GM18868 (cell line): ENCODE results near the gene MMP15.

Source experiments
- ATAC-seq: cut with Tn5 transposase; IDR thresholded peaks from one replicate; pipeline ENCODE4 v1.9.1; 2021; ENCODE audit warnings: mild to moderate bottlenecking, moderate library complexity; ENCODE audit not compliant: unreplicated experiment

MMP15 gene

DNA sequence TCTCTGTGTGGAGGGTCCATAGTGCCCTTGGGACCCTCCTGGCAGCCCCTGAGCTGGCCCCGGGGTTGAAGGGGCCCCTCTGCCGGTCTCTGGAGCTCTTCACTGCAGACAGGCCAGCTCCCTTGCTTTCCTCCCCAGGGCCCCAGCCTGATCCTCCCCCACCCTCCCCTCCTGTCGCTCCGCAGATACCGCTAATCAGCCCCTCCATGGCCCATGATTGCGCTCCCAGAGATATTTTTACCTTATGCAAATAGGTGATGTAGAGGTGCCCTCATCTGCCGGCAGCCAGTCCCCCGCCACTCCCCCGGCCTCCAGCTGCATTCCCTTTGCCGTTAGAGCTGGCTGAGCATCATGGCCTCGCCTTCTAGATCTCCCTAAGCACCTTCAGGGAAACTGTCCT is 9.2 kb downstream of the MMP15 start:
- no peak for ATAC-seq

DNA sequence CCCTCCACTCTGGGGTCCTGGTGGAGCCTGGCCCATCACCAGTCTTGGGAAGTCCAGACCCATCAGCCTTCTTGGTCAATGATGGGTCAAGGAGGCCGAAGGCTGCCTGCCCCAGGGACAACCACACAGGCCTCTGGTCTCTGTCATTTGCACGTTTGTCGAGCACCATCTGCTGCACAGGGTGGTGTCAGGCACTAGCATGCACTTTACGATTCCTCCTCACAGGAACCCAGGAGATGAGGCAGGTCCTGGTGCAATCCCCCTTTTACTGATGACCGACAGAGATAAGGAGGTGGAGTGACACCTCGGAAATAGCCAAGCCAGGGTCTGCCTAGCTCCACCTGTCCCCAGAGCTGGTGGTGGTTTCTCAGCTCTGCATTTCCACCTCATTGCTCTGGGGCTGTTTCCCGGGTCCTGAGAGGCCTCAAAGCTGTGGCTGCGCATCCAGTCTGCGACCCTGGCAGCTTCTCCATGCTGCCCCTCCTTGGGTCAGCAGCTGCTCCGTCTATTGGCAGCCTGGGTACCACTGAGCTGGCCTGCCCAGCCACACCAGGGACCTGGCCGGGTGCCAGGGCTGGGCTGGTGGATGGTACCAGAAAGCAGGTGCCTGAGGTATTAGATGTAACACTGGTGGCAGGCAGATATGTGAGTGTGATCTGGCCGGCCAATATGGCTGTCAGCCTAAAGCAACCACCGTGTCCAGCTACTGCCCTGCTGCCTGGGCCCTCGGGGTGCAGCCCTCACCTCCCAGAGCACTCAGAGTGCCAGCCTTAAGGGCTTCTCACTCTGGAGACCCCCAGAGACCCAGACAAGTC is 10.0 kb downstream of the MMP15 start:
- ATAC-seq, result no peak

DNA sequence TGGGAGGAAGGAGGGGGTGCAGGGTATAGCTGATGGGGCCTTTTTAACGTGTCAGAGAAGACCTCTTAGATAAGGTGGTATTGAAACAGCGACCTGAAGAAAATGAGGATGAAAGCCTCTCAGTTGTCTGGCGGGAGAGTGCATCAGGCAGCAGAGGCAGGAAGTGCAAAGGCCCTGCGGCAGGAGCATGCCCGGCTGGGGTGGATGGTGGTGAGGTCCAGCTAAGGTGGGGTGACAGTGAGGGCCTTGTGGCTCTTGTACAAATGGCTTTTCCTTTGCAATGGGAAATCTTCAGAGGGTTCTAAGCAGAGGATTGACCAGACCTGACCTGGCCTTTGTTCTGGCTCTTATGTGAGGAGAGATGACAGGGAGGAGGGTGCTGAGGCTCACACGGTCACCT is 11.4 kb downstream of the MMP15 start:
- no peak for ATAC-seq

DNA sequence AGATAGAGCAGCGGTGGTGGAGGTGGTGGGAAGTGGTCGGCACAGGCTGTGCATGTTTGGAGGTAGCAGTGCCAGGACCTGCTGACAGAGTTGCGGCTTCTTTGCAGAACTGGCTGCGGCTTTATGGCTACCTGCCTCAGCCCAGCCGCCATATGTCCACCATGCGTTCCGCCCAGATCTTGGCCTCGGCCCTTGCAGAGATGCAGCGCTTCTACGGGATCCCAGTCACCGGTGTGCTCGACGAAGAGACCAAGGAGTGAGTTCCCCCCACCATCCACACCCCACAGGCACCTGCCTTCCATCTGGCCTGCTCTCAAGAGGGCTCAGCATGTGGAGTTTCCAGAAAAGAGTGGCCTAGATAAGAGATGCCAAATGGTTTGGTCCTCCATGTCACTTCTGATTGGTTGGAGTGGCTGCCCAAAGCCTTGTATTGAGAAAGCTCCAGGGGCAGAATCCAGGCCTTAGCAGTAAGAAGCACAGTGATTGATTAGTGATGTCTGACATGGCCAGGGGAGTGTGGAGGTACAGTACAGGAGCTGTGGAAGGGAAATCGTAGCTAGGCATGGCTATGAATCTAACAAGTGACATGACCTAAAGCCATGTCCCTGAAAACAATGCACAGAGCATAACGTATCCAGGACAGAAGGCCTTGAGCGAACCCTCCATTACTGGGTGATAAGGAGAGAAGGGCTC is 12.0 kb downstream of the MMP15 start:
- no peak for ATAC-seq

DNA sequence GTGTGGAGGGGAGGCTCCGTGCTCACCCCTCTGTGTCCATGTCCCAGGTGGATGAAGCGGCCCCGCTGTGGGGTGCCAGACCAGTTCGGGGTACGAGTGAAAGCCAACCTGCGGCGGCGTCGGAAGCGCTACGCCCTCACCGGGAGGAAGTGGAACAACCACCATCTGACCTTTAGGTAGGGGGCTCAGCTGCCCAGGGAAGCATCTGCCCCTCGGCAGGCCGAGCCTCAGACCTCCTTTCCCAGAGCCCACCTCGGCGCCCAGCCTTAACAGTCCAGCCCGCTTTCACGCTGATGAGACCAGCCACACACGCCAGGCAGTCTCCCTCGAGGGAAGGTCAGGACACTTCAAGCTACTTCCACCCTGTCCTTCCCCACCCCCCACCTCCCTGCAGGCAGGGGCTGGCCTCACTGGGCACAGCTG is 12.7 kb downstream of the MMP15 start:
- ATAC-seq, result no peak

DNA sequence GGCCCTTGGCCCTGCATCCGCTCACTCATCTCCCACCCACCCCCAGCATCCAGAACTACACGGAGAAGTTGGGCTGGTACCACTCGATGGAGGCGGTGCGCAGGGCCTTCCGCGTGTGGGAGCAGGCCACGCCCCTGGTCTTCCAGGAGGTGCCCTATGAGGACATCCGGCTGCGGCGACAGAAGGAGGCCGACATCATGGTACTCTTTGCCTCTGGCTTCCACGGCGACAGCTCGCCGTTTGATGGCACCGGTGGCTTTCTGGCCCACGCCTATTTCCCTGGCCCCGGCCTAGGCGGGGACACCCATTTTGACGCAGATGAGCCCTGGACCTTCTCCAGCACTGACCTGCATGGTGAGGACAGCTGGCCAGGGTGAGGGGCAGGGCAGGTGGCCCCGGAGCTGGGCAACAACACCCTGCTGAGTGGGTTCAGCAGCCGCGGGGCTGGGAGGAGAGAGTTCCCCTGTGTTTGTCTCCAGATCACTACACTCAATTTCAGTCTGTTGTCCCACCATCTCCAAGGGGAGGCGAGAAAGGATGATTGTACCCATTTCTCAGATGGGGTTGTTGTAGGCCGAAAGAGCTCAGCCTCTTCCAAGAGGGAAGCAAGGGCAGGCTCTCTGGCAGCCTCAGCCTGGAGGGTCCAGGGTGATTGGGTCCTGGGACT is 14.4 kb downstream of the MMP15 start:
- no peak for ATAC-seq

DNA sequence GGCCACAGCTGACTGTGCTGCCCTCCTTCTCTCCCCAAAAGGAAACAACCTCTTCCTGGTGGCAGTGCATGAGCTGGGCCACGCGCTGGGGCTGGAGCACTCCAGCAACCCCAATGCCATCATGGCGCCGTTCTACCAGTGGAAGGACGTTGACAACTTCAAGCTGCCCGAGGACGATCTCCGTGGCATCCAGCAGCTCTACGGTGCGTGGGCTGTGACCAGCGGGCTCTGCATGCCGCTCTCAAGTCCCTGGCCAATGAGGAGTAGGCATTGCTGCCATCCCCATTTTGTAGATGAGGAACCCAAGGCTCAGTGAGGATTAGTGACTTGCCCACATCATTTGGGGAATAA is 14.9 kb downstream of the MMP15 start:
- ATAC-seq, result no peak

DNA sequence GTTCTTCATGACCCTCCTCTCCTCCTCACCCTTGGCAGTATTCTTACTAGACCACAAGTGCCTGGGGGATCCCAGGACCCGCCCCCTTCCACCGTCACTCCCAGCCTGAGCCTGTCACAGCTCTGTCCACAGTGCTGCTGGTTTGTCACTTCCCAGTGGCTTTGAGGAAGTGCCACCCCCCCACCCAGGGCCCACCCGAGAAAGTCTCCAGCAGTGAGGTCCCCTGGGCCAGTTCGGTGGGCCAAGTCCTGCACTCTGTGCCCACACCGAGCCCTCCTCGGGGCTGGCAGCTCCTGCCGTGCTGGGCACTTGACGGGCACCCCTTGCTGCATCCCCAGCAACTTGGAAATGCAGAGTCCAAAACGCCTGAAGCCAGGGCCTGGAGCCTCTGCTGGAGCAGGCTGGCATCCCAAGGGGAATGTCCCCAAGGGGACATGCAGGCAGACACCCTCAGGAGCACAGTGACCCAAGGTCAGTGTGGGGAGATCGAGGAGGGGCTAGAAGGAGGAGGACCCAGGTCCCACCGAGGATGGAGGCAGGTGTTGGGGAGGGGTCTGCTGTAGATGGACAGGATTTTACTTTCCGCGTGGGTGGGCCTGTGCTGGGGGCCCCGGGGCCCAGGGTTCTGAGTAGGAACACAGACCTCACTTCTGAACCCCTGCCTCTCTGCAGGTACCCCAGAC is 15.5 kb downstream of the MMP15 start:
- no peak for ATAC-seq

DNA sequence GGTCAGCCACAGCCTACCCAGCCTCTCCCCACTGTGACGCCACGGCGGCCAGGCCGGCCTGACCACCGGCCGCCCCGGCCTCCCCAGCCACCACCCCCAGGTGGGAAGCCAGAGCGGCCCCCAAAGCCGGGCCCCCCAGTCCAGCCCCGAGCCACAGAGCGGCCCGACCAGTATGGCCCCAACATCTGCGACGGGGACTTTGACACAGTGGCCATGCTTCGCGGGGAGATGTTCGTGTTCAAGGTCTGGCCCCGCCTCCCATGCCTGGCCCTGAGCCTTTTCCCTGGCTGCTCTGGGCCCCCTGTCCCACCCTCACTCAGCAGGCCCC is 16.0 kb downstream of the MMP15 start:
- no peak for ATAC-seq

DNA sequence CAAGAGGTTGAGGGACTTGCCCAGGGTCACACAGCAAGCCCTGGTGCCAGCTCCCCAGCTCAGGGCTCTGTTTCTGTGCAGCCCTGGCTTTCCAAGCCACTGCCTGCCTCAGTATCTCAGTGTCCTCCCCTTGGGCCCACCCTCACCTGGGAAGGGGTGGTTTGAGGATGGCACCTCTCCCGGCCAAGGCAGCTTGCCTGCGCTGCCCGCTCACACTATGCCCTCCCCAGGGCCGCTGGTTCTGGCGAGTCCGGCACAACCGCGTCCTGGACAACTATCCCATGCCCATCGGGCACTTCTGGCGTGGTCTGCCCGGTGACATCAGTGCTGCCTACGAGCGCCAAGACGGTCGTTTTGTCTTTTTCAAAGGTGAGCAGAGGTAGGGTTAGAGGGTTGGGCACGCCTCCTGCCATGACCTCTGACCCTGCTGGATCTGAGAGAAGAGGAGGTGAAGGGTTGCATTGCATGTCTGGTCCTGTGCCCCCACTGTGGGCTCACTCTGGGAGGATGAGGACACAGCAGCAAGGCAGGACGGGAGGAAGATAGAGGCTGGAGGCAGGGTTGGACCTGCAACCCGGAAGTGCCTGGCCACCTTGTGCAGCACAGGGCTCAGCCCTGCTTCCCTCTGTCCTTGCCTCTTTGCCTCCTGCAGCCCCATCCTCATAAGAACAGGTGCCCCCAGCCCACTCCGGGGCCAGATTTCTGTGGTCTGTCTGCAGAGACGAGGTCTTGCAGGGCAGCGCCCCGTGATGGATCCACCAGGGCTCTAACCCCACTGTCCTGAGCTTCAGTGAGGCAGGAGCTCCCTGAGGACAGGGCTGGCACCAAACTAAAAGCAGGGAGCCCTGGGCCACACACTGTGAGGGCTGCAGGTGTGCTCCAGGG is 16.7 kb downstream of the MMP15 start:
- no peak for ATAC-seq

DNA sequence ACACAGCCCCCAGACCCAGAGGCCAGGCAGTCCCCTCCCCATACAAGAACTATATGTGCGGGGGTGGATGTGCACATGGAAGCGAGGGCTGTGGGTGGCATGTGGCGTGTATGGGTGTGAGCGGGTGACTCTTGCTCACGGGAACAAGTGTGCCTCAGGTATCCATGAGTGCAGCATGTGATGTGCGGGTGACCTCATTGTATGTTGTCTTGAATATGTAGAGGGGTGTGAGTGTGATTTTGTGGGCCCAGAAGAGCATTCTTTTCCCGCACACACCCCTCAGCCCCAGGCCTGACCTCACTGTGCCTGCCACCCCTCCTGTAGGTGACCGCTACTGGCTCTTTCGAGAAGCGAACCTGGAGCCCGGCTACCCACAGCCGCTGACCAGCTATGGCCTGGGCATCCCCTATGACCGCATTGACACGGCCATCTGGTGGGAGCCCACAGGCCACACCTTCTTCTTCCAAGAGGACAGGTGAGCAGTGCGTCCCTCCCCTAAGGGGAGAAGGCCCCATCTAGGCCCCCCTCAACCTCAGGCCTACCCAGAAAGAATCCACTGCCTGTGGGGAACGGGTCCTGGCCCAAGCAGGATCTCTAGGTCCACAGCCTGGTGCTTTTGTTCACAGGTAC is 17.4 kb downstream of the MMP15 start:
- no peak for ATAC-seq

DNA sequence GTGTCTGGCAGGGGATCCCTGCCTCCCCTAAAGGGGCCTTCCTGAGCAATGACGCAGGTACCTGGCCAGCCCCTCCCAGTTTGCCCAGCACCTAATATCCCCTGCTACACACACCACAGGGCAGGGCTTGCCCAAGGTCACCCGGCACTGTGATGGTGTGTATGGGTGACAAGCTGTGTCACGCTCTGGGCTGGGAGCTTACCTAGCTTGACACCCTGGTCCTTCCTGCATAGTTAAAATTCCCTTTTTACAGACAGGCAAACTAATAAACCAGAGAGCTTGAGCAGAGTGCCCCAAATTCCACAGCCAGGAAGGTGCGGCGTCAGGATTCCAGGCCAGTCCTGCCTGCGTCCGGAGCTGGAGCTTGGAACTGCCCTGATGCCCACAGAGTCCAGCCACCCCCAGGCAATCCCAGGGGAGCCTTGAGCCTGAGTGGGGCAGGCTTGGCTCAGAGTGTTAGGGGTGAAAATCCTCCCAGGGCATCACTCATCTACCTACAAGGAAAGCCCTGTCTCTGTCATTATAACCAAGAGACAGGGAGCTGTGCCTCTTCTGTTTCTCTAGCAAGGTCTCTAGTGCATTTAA is 18.1 kb downstream of the MMP15 start:
- no peak for ATAC-seq

DNA sequence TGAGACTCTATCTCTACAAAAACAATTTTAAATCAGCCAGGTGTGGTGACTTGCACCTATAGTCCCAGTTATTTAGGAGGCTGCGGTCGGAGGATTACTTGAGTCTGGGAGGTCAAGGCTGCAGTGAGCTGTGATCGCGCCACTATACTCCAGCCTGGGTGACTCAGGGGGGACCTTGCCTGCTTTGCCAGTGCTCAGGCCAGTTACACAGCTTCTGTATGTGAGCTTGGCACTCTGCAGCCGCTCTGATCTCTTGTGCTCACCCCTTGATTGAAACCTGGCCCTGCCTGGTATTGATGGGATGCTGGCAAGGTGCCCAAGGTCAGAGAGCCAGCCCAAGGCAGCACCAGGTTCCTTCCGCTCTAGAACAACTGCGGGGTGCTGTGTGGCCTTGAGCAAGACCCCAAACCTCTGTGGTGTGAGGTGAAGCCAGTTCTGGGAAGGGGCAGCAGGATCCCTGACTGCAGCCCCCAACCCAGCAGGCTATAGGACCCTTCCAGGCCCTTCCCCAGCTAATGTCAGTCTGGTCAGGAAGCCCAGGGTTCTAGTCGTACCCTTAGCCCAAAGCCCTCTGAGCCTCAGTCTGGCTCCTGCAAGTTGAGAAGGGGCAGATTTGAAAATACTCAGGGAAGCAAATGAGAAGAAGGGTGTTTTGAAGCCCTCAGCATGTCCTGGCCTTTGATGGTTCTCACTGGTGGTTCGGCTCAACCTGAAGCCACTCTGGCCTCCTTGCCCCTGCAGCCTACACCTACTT is 18.9 kb downstream of the MMP15 start:
- ATAC-seq, result no peak

DNA sequence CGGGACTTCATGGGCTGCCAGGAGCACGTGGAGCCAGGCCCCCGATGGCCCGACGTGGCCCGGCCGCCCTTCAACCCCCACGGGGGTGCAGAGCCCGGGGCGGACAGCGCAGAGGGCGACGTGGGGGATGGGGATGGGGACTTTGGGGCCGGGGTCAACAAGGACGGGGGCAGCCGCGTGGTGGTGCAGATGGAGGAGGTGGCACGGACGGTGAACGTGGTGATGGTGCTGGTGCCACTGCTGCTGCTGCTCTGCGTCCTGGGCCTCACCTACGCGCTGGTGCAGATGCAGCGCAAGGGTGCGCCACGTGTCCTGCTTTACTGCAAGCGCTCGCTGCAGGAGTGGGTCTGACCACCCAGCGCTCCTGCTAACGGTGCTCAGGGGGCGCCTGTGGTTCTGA is 19.5 kb downstream of the MMP15 start:
- no peak for ATAC-seq

DNA sequence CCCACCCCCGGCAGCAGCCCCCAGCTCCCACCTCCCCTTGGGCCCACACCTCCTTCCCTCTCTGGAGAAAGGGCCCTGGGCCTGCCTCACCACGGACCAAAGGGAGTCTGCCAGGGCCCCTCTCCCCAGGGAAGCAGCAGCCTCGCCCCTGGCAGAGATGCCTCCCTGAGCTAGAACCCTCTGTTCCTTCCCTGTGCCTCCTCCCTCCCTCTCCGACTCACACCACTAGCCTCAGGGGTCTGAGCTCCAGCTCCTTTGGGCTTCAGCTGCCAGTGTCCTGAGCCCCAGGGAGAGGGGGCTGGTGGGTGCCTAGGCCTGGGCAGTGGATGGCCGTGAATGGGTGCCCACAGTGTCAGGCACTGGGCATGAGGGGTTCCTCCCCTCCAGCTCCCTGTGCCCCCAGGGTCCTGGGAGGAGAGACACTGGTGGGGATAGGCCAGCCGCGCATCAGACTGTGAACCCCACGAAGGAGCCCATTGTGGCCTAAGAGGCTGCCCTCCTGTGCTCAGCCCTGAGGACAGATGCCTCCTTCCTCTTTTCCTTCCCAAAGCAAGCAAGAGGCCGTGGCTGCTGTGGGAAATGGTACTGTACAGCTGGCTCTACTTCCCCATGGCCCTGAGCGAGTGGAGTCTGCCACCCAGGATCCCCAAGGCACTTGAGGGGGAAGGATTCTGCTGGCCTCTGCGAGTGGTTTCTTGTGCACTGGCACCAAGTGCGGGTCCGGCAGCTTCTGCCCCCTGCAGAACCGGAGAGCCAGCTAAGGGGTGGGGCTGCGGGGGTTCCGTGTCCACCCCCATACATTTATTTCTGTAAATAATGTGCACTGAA is 20.7 kb downstream of the MMP15 start:
- no peak for ATAC-seq

DNA sequence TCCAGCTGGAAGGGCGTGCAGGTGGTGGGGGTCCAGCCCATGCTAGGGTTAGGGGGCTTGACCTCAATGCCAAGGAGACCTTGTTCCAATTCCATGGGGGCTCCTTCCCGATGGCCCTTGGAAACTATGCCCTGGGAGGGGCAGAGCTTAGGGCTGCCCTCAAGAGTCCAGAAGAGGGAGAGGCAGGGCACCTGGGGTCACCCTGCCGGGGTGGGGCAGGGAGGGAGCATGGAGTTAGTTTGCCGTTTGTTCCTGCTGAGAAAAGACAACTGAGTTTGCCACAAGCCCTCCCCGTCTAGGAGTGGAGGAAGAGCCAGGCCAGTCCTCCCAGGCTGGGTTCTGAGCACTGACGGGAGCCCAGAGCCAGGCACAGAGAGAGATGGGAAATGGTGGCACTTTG is 21.4 kb downstream of the MMP15 start:
- no peak for ATAC-seq

DNA sequence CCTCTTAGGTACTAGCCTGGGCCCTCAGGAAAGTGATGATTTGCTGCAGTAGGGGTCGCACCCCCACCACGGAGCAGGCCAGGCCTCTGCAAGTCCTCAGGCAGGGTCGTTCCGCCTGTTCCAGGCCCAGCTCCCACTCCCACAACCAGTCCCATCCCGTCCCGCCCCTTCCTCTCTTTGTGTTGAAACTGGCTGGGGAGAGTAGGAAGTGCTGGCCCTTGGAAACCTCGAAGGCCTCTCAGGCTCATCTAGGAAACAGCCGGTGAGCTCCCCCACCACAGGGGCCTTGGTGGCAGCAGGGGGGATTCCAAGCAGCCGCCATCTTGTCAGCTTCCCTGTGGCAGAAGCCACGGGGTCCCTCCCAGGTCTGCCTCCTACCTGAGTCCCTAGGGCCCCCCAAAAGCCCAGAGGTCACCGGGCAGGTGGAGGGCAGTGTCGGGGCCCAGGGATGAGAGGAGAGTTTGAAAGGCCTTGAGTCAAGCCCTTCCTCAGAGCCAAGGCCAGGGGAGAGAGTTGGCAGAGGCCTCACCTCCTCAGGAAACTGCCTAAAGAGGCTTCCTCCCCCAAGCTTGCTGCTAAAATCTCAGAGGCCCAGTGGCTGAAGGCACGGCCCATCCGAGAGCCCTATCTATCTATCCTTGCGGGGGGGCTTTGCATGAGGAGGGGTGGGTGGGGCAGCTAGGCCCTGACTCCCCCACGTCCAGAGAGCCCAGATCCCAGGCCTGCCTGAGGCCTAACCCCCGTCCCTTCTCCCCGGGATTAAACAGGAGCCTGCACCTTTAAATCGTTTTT is 22.2 kb downstream of the MMP15 start:
- ATAC-seq, result no peak
